GM19043 (cell line): Measurements from ENCODE around the gene BTNL2.
"Not testable (repeated sequence)": the region's sequence is repeated elsewhere in the genome, so short reads cannot be mapped to it uniquely, and the experiment has no call there.

Experiments used
- ATAC-seq: cut with Tn5 transposase; IDR thresholded peaks from one replicate; pipeline ENCODE4 v1.9.1; 2021; ENCODE audit warnings: low read depth; ENCODE audit not compliant: unreplicated experiment

BTNL2 gene

GRCh38 chr6:32406857-32407256 is at the start of gene BTNL2:
TSS of gene BTNL2 (minus strand) at chr6:32407181. CDS start at chr6:32407123, 58 bp downstream.
- ATAC-seq = no peak

DNA sequence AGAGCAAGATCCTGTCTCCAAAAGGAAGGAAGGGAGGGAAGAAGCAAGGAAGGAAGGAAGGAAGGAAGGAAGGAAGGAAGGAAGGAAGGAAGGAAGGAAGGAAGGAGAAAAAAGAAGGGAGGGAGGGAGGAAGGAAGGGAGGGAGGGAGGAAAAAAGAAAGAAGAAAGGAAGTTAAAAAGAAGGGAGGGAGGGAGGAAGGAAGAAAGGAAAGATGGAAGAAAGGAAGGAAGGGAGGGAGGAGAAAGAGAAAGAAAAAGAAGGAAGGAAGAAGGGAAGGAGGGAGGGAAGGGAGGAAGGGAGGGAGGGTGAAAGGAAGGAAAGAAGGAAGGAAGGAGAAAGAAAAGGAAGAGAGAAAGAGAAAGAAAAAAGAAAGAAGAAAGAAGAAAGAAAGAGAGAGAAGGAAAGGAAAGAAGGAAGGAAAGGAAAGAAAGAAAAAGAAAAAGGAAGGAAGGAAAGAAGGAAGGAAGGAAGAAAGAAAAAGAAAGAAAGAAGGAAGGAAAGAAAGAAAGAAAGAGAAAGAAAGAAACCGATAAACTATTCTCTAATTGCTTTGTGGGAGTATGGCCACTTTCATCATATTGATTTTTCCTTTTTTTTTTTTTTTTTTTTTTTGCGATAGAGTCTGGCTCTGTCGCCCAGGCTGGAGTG is 42.2 kb upstream of the BTNL2 start:
- no peak for ATAC-seq

GRCh38 chr6:32447932-32448331 is 41.0 kb upstream of the BTNL2 start:
- no peak for ATAC-seq

DNA sequence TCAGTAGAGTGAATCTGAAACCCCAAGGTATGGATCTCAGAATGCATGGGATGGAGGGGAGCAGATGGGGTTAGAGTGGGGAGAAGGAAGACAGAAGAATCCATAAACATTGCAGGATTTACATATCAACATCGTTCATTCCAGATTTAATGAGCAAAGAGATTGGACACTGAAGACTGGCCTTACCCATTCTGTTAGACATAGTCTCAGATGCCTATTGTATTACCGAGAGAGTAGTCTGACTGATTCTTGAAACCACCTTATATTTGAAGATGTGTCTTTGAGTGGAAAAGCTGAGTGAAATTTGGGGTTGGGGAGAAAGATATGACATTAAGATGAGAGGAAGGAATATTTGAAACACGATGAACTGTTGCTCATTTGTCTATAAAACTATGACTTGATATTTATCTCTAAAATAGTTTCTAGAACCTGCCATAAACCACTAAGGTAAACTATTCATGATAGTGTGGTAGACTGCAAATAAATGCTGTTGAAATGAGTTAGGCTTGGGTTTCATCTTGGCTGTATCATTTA is 38.4 kb upstream of the BTNL2 start:
- no peak for ATAC-seq

DNA sequence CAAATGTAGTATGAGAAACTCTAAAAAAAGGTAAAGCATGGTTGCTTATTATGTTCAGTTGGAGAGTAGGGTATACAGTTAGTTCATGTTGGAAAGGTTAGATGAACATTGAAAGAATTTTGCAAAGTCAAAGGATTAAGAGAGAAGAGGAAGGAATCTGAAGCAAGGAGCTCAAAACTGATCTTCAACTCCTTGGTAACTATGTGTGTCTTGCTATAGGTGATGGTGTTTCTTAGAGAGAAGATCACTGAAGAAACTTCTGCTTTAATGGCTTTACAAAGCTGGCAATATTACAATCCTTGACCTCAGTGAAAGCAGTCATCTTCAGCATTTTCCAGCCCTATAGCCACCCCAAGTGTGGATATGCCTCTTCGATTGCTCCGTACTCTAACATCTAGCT is 37.5 kb upstream of the BTNL2 start:
- no peak for ATAC-seq

GRCh38 chr6:32442977-32443552 is 36.1 kb upstream of the BTNL2 start:
- no peak for ATAC-seq

DNA sequence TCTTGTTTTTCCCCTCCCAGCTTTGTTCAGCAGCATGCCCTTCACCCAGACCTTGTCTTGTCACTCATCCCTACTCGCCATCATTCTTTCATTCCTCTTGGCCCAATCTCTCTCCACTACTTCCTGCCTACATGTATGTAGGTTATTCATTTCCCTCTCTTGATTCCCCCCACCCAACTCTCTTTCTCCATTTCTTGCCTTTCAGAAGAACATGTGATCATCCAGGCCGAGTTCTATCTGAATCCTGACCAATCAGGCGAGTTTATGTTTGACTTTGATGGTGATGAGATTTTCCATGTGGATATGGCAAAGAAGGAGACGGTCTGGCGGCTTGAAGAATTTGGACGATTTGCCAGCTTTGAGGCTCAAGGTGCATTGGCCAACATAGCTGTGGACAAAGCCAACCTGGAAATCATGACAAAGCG is 35.3 kb upstream of the BTNL2 start:
- ATAC-seq = no peak

- ATAC-seq = peak; percentile 73
Observed at GRCh38 chr6:32439602-32440214, 32.7 kb upstream of the BTNL2 start, which contains the start of gene HLA-DRA. TSS of gene HLA-DRA (plus strand) at chr6:32439887. CDS start at chr6:32439951, 64 bp downstream.

DNA sequence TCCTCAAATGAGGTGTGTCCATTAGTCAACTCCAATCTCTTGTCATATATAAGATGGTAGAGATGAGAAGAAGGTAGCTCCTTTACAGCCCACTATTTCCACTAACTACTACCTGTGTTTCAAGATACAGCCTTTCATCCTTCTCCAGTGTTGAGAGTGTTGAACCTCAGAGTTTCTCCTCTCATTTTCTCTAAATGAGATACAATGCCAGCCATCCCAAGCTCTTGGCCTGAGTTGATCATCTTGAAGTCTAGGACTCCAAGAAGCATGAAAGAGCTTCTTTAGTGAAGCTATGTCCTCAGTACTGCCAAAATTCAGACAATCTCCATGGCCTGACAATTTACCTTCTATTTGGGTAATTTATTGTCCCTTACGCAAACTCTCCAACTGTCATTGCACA is 32.2 kb upstream of the BTNL2 start:
- no peak for ATAC-seq

DNA sequence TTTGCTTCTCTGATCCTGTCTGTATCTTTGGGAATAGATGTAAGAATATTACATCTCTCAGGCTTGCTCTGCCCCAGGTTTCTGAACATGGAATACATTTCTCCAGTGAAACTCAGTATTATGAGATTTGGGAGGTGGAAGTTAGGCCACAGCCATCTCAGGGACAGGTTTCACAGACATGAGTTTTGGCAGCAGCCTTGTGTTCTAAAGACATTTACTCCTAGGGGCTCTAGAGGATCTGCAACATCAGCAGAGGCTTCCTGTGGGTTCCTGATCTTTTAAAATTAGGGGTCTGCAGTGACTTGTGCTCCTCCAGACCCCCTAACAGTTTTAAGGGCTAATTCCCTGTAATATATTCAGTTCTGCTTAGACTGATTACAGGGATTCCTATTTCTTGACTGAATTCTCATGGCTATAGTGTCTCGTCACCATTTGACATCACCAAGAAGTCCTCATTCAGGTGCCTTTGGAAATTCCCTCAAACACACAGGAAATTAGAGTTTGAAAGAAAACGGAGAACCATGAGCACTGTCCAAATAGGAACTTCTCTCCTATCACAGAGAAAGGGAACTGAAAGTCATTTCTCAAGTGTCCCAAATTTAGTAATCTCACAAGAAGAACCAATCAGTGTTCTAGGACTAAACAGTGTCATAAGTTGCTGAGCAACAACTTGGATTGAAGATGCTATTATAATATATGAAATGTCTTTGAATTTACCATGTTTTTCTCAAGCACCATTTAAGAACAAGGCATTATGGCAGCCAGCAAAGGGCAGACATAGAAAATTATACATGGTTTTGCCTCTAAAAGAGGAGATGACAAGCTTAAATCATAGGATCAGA is 30.2 kb upstream of the BTNL2 start:
- ATAC-seq = peak; percentile 58

DNA sequence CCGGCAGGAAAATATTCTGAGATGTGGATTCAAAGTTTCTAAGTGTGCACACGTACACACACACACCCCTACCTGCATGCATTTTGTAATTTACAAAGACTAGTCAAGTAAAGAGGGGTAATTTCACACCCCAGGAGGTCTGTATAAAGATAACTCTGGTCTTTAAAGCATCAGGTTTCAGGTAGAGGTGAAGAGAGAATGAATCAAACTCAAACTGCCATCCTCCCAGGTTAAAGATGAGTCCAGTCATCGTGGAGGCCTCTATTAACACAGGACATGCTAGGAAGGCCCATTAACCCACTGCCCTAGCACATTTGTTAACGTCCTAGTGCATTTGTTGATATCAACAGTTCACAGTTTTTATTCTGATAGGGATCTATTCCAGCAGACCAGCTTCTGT is 29.2 kb upstream of the BTNL2 start:
- no peak for ATAC-seq

DNA sequence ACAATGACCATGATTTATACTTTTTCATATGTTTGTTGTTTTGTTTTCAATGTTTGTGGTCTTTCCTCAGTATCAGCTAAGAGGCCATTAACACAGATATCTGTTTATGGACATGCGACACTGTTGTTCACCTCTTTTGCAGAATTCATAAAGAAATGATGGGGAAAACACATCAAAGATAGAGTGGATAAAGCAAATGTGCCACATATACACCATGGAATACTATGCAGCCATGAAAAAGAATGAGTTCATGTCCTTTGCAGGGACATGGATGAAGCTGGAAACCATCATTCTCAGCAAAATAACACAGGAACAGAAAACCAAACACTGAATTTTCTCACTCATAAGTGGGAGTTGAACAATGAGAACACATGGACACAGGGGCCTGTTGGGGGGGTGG is 27.0 kb upstream of the BTNL2 start:
- not testable (repeated sequence) for ATAC-seq

- ATAC-seq = no peak
Observed at GRCh38 chr6:32432050-32432450, 25.1 kb upstream of the BTNL2 start.

GRCh38 chr6:32431142-32431541 is 24.2 kb upstream of the BTNL2 start:
- ATAC-seq = no peak

DNA sequence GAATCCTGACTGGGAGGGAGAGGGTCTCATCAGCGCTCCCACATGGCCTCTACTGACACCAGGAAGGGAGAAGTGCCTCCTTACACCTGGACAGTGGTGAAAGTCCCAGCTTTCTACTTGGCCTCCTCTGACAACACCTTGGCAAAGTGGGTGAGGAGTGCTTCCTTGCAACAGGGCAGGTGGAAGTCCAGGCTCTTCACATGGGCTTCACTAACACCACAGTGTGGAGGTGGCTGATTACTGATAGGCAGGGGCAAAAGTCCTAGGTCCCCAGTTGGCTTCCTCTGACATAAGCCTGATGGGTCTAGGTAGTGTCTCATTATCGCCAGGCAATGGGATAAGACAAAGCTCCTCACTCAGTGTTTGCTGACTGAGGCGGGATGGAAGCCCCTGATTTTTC is 23.2 kb upstream of the BTNL2 start:
- no peak for ATAC-seq

- ATAC-seq = no peak
Observed at GRCh38 chr6:32427934-32428474, 21.0 kb upstream of the BTNL2 start.

DNA sequence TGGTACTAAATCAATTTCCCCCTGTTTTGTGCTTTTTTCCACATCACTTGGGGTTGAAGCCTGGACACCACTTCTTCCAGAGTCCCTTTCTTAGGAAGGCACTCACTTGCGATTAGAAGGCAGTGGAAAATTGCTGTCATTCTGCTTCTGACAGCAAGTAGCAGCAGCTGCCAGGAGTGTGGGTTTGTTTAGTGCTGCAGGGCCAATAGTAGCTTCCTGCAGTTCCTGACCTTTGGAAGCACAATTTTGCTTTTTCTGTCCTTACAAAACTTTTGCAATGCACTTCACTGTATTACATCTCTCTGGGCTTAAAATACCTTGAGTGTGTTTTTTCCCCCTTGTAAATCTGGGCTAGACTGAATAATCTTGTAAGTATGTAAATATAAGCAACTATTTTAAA is 20.2 kb upstream of the BTNL2 start:
- no peak for ATAC-seq

- ATAC-seq = no peak
Observed at GRCh38 chr6:32426338-32426737, 19.4 kb upstream of the BTNL2 start.

- no peak for ATAC-seq
Observed at GRCh38 chr6:32424589-32425300, 17.8 kb upstream of the BTNL2 start.

DNA sequence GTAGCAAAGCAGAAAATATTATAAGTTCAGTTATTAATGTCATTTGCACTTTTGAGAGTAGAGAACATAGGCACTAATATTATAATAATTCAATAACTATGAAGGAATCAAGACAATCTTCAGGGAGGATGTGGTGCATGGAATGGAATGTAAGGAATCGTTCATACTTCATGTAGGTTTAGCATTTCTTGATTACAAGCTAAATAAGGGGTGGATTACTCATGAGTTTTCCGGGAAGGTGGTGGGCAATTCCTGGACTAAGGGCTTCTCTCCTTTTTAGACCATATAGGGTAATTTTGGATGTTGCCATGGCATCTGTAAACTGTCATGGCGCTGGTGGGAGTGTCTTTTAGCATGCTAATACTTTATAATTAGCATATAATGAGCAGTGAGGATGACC is 9.1 kb upstream of the BTNL2 start:
- ATAC-seq = no peak
